OCI-LY7 (cell line): ENCODE measurements around the gene GPHN.

Experiments
- EZH2phosphoT487 ChIP-seq: fragments of 200-600 bp; sonication (generic); IDR thresholded peaks from 2 replicates; pipeline ENCODE4 v1.6.1; 2018; ENCODE audit warnings: low read depth, borderline replicate concordance, mild to moderate bottlenecking, mixed run types, antibody characterized with exemption, low read length, moderate library complexity, mixed read lengths
- TF ChIP-seq, protein P1 (sequence below): fragments of 200-600 bp; sonication (generic); conservative IDR thresholded peaks from 2 replicates; pipeline ENCODE4 v1.5.1; 2014; ENCODE audit warnings: mild to moderate bottlenecking, antibody characterized with exemption, low read length, moderate library complexity, mixed read lengths

- TF ChIP-seq, protein P1, sequence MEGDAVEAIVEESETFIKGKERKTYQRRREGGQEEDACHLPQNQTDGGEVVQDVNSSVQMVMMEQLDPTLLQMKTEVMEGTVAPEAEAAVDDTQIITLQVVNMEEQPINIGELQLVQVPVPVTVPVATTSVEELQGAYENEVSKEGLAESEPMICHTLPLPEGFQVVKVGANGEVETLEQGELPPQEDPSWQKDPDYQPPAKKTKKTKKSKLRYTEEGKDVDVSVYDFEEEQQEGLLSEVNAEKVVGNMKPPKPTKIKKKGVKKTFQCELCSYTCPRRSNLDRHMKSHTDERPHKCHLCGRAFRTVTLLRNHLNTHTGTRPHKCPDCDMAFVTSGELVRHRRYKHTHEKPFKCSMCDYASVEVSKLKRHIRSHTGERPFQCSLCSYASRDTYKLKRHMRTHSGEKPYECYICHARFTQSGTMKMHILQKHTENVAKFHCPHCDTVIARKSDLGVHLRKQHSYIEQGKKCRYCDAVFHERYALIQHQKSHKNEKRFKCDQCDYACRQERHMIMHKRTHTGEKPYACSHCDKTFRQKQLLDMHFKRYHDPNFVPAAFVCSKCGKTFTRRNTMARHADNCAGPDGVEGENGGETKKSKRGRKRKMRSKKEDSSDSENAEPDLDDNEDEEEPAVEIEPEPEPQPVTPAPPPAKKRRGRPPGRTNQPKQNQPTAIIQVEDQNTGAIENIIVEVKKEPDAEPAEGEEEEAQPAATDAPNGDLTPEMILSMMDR = no peak
- TF ChIP-seq EZH2phosphoT487 = no peak
These were observed 130.7 kb downstream of the GPHN start for GRCh38 chr14:66638689-66639088.
